Transverse colon (tissue), 3 donors: ENCODE results near the gene TMEM45B.

ENCODE experiments used
- EP300 ChIP-seq: sonication (generic); formaldehyde crosslinking; IDR thresholded peaks from one replicate; pipeline ENCODE4 v1.6.1; 2017; ENCODE audit warnings: antibody characterized with exemption, low read depth
- POLR2A ChIP-seq: fragments of 450-650 bp; IDR thresholded peaks from one replicate; pipeline ENCODE4 v1.6.1; 2016; ENCODE audit warnings: antibody characterized with exemption, mild to moderate bottlenecking, moderate library complexity
- TF ChIP-seq, protein P1 (sequence below), 5 experiments: fragments of 200-600 bp in 3 of 5; fragments of 450-650 bp in 2 of 5; sonication (generic) in 3 of 5; IDR thresholded peaks; 1 replicate in 2 of 5; 2 replicates in 3 of 5; pipeline ENCODE4 v1.5.1; 2016 to 2017; ENCODE audit warnings: antibody characterized with exemption in 5 of 5, inconsistent platforms in 3 of 5, mild to moderate bottlenecking in 2 of 5, moderate library complexity in 1 of 5

DNA sequence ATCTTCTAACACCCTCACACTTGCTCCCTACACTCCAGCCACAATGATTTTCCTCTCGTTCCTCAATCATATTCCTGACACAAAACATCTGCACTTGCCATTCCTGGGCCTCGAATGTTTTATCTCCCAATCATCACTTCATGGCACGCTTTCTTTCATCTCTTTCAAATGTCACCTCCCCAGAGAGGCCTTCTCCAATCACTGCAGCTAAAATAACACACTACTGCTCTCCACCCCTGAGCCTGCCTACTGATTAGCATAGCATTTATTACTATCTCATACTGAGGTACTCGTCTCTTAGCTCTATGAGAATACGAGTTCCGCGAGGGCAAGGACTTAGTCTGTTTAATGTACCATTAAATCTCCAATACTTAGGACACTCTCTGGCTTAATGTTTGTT, 56.3 kb downstream of the TMEM45B start:
- TF ChIP-seq, protein P1, sequence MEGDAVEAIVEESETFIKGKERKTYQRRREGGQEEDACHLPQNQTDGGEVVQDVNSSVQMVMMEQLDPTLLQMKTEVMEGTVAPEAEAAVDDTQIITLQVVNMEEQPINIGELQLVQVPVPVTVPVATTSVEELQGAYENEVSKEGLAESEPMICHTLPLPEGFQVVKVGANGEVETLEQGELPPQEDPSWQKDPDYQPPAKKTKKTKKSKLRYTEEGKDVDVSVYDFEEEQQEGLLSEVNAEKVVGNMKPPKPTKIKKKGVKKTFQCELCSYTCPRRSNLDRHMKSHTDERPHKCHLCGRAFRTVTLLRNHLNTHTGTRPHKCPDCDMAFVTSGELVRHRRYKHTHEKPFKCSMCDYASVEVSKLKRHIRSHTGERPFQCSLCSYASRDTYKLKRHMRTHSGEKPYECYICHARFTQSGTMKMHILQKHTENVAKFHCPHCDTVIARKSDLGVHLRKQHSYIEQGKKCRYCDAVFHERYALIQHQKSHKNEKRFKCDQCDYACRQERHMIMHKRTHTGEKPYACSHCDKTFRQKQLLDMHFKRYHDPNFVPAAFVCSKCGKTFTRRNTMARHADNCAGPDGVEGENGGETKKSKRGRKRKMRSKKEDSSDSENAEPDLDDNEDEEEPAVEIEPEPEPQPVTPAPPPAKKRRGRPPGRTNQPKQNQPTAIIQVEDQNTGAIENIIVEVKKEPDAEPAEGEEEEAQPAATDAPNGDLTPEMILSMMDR (IDR thresholded peaks at IDR 0.05): no peak
- TF ChIP-seq EP300: no peak
- TF ChIP-seq POLR2A: no peak
